Measurements from ENCODE around the gene DHX34.
"Not testable (repeated sequence)": the region's sequence is repeated elsewhere in the genome, so short reads cannot be mapped to it uniquely, and the experiment has no call there.

DHX34 gene

GRCh38 chr19:47324502-47324901 is 24.6 kb upstream of the DHX34 start:
- DNase-seq: no peak

GRCh38 chr19:47330466-47330869 is 18.6 kb upstream of the DHX34 start:
- no peak for DNase-seq

GRCh38 chr19:47331490-47331889 is 17.6 kb upstream of the DHX34 start:
- no peak for DNase-seq

GRCh38 chr19:47331931-47332547 is 17.1 kb upstream of the DHX34 start, which contains the start of gene C5AR2:
C5AR2 (plus strand) TSS chr19:47332175; CDS start chr19:47340800, 8,625 bp downstream.
- DNase-seq: no peak

- DNase-seq: not testable (repeated sequence)
These were observed 12.1 kb upstream of the DHX34 start for GRCh38 chr19:47336765-47337718.

- no peak for DNase-seq
These were observed 9.8 kb upstream of the DHX34 start for GRCh38 chr19:47339196-47339880.

- no peak for DNase-seq
These were observed 8.5 kb upstream of the DHX34 start for GRCh38 chr19:47340477-47341208.

- DNase-seq: no peak
These were observed 7.4 kb upstream of the DHX34 start for GRCh38 chr19:47341734-47342133.

- DNase-seq: no peak
These were observed 5.8 kb upstream of the DHX34 start for GRCh38 chr19:47343194-47343802.

GRCh38 chr19:47344425-47344824 is 4.7 kb upstream of the DHX34 start:
- DNase-seq: no peak

- DNase-seq: not testable (repeated sequence)
These were observed 3.1 kb upstream of the DHX34 start for GRCh38 chr19:47346024-47346423.

GRCh38 chr19:47350630-47351029 is 1.5 kb downstream of the DHX34 start:
- DNase-seq: no peak

GRCh38 chr19:47351548-47351947 is 2.4 kb downstream of the DHX34 start:
- DNase-seq: no peak

GRCh38 chr19:47352095-47352494 is 3.0 kb downstream of the DHX34 start:
- no peak for DNase-seq

- no peak for DNase-seq
These were observed 4.2 kb downstream of the DHX34 start for GRCh38 chr19:47353307-47353712.

- DNase-seq: no peak
These were observed 7.8 kb downstream of the DHX34 start for GRCh38 chr19:47356900-47357299.

- no peak for DNase-seq
These were observed 8.9 kb downstream of the DHX34 start for GRCh38 chr19:47357788-47358680.

GRCh38 chr19:47358936-47359335 is 9.8 kb downstream of the DHX34 start:
- DNase-seq: no peak

- DNase-seq: no peak
These were observed 13.2 kb downstream of the DHX34 start for GRCh38 chr19:47362321-47362720.

- no peak for DNase-seq
These were observed 14.8 kb downstream of the DHX34 start for GRCh38 chr19:47363758-47364531.

Measured in retina (tissue), 1 donor.